ENCODE measurements around the gene SGCE. TPM values are rescaled to one million over a fixed set of nuclear protein-coding genes. Genes with fewer than 3 reads are reported as not detected.
A peak's percentile ranks its signal among the peaks of the same experiment; 100 is the strongest.

SGCE gene
- total and polyA plus RNA-seq, 2 experiments from 2014 or later = 77.6 to 114 TPM

GRCh38 chr7:94634502-94634901 is 21.4 kb downstream of the SGCE start:
- 76% methylated on average over 6 of the region's 6 CpGs for WGBS (ENCODE audit: low lambda C conversion rate, missing lambda C conversion rate)
- Histone ChIP-seq H4K20me1 (ENCODE audit: insufficient read depth, poor library complexity, severe bottlenecking) (no peaks in the 10 kb centered on the region), H3K27me3 (no peaks in the 10 kb centered on the region), H3K9me3 (ENCODE audit: low read depth) (no peaks in the 10 kb centered on the region), H3K79me2 (peaks cover 55% of the 10 kb centered on the region), H2AFZ (no peak overlapping the region), H3K27ac (no peak overlapping the region), H3K4me3 (no peak overlapping the region), H3K9me2 (replicated peaks; ENCODE audit: insufficient read depth) (no peaks in the 10 kb centered on the region), H3K36me3 (replicated peaks; ENCODE audit: insufficient read depth, low read depth) (no peaks in the 10 kb centered on the region), H3K4me2 (no peak overlapping the region), H3K4me1 (ENCODE audit: insufficient read depth) (peaks cover 10% of the 10 kb centered on the region)
- TF ChIP-seq, protein P1, sequence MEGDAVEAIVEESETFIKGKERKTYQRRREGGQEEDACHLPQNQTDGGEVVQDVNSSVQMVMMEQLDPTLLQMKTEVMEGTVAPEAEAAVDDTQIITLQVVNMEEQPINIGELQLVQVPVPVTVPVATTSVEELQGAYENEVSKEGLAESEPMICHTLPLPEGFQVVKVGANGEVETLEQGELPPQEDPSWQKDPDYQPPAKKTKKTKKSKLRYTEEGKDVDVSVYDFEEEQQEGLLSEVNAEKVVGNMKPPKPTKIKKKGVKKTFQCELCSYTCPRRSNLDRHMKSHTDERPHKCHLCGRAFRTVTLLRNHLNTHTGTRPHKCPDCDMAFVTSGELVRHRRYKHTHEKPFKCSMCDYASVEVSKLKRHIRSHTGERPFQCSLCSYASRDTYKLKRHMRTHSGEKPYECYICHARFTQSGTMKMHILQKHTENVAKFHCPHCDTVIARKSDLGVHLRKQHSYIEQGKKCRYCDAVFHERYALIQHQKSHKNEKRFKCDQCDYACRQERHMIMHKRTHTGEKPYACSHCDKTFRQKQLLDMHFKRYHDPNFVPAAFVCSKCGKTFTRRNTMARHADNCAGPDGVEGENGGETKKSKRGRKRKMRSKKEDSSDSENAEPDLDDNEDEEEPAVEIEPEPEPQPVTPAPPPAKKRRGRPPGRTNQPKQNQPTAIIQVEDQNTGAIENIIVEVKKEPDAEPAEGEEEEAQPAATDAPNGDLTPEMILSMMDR (IDR thresholded peaks at IDR 0.05; ENCODE audit: poor library complexity) = no peak
- TF ChIP-seq EZH2 (IDR thresholded peaks at IDR 0.05; ENCODE audit: borderline replicate concordance) (no peak), EZH2phosphoT487 (IDR thresholded peaks at IDR 0.05; ENCODE audit: low read depth, severe bottlenecking, unreplicated experiment) (no peak)
- DNase-seq (ENCODE audit: low spot score) = no peak

DNA sequence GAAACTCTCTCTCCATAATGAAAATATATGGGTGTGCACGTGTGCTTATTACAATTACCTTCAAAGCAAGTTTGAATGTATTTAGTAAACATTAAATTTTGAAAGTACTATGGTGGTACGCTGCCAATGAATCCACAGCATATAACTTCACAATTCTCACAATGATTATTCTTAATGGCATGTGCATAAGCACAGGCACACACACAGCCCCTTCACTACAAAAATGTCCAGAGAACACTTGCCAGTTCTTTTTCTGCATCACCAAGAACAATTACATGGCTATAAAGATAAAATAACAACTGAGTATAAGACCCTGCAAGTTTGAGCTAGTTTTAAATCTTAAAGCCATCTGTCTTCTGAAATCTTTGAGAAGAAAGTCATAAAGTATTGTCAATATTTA is 22.2 kb downstream of the SGCE start:
- Histone ChIP-seq H3K4me1 (ENCODE audit: insufficient read depth) (peaks cover 10% of the 10 kb centered on the region), H3K4me3 (no peak overlapping the region), H3K36me3 (replicated peaks; ENCODE audit: insufficient read depth, low read depth) (no peaks in the 10 kb centered on the region), H3K9me3 (ENCODE audit: low read depth) (no peaks in the 10 kb centered on the region), H3K27ac (no peak overlapping the region), H2AFZ (no peak overlapping the region), H3K27me3 (no peaks in the 10 kb centered on the region), H4K20me1 (ENCODE audit: insufficient read depth, poor library complexity, severe bottlenecking) (no peaks in the 10 kb centered on the region), H3K4me2 (peak overlapping the region; percentile 49), H3K79me2 (peaks cover 47% of the 10 kb centered on the region), H3K9me2 (replicated peaks; ENCODE audit: insufficient read depth) (no peaks in the 10 kb centered on the region)
- 57% methylated on average over 2 of the region's 2 CpGs for WGBS (ENCODE audit: low lambda C conversion rate, missing lambda C conversion rate)
- DNase-seq (ENCODE audit: low spot score) = no peak
- TF ChIP-seq EZH2phosphoT487 (IDR thresholded peaks at IDR 0.05; ENCODE audit: low read depth, severe bottlenecking, unreplicated experiment) (no peak), EZH2 (IDR thresholded peaks at IDR 0.05; ENCODE audit: borderline replicate concordance) (no peak)
- TF ChIP-seq, protein P1 (IDR thresholded peaks at IDR 0.05; ENCODE audit: poor library complexity) = no peak

GRCh38 chr7:94633014-94633341 is 23.0 kb downstream of the SGCE start:
- H3K36me3 ChIP-seq (replicated peaks; ENCODE audit: insufficient read depth, low read depth) = no peaks in the 10 kb centered on the region
- DNase-seq (ENCODE audit: low spot score) = no peak
- H3K27ac ChIP-seq = peak overlapping the region; percentile 29
- H3K27me3 ChIP-seq = no peaks in the 10 kb centered on the region
- H4K20me1 ChIP-seq (ENCODE audit: insufficient read depth, poor library complexity, severe bottlenecking) = no peaks in the 10 kb centered on the region
- peaks cover 50% of the 10 kb centered on the region for H3K79me2 ChIP-seq
- peaks cover 10% of the 10 kb centered on the region for H3K4me1 ChIP-seq (ENCODE audit: insufficient read depth)
- no peak overlapping the region for H3K4me3 ChIP-seq
- H3K9me2 ChIP-seq (replicated peaks; ENCODE audit: insufficient read depth) = no peaks in the 10 kb centered on the region
- no peaks in the 10 kb centered on the region for H3K9me3 ChIP-seq (ENCODE audit: low read depth)
- WGBS (ENCODE audit: low lambda C conversion rate, missing lambda C conversion rate) = 62% methylated on average over 4 of the region's 4 CpGs
- peak overlapping the region; percentile 49 for H3K4me2 ChIP-seq
- H2AFZ ChIP-seq = no peak overlapping the region
- TF ChIP-seq EZH2 (IDR thresholded peaks at IDR 0.05; ENCODE audit: borderline replicate concordance) = no peak
- TF ChIP-seq EZH2phosphoT487 (IDR thresholded peaks at IDR 0.05; ENCODE audit: low read depth, severe bottlenecking, unreplicated experiment) = no peak
- TF ChIP-seq, protein P1 (IDR thresholded peaks at IDR 0.05; ENCODE audit: poor library complexity) = no peak

All from hepatocyte (in vitro differentiated cells).